ENCODE results near the gene TMA7. TPM values are rescaled to one million over a fixed set of nuclear protein-coding genes. Genes with fewer than 3 reads are reported as not detected.
A peak's percentile ranks its signal among the peaks of the same experiment; 100 is the strongest.

The TMA7 gene
- total and polyA plus RNA-seq, 9 of the 15 experiments (the other 6 are each of a cell fraction or from before 2014, with no cell fraction given) = 209 to 1,003 (median 486) TPM

DNA sequence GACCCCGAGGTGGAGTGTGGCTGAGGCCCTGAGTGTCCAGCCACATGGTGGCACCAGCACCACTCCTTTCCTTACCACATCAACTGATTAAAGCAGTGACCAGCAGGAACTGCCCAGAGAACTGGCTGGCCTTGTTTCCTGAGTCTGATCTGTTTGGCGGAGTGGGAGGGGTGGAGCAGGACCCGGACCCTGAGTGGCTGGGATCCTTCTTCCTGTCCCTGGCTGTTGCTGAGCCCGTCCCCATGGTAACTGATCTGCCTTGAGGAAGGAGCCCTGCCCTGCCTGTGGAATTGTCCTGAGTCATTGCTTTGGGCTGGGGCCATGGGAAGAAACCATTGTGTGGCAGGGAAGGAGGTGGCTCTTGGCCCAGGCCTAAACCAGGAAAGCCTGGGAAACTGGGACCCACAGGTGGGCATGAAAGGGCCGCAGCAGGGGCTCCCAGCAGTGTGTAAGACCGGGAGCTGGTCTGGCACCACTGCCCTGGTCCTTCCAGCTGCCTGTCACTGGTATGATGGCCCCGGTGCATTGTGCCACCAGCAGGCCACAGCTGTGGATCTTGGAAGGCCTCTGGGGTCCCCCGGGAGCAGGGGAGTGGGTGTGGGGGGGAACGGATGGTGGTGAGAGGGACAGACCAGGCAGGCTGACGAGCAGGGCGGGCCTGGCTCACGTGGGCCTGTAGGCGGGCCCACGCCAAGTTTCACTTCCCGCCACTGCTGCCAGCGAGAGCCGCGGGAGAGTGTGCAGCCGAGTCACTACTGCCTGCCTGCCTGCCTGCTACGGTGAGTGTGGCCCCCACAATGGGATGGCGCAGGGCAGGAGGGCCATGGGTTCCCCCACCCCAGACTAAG lies 25.7 kb downstream of the TMA7 start (continued):
- TF ChIP-seq DDX20 (tag; IDR thresholded peaks at IDR 0.05; ENCODE audit: low read depth) (no peak), MEIS2 (IDR thresholded peaks at IDR 0.05; ENCODE audit: partially characterized antibody) (no peak), ARNT (IDR thresholded peaks at IDR 0.05) (no peak), TRIM28 (IDR thresholded peaks at IDR 0.05) (no peak), NFATC3 (IDR thresholded peaks at IDR 0.05) (no peak), MEF2D (tag; conservative IDR thresholded peaks at IDR 0.05; ENCODE audit: low read depth) (no peak), ZKSCAN3 (CRISPR knock-in tag; IDR thresholded peaks at IDR 0.05) (no peak), CHD4 (IDR thresholded peaks at IDR 0.05; ENCODE audit: insufficient read depth, insufficient replicate concordance, low read depth, low read length, poor library complexity, severe bottlenecking) (no peak), HINFP (tag; conservative IDR thresholded peaks at IDR 0.05; ENCODE audit: low read depth) (no peak), ATF2 (CRISPR knock-in tag; IDR thresholded peaks at IDR 0.05) (no peak), CEBPB (tag; IDR thresholded peaks at IDR 0.05) (no peak), MCM5 (IDR thresholded peaks at IDR 0.05; ENCODE audit: low read depth) (no peak), SIN3B (IDR thresholded peaks at IDR 0.05; ENCODE audit: low read depth) (no peak), TCF7L2 (IDR thresholded peaks at IDR 0.05; ENCODE audit: low read depth, low read length) (0 out of 2 replicates have a peak, but pooled peaks have one; percentile 49), ATF1 (CRISPR knock-in tag; IDR thresholded peaks at IDR 0.05) (no peak), ATF1 (tag; IDR thresholded peaks at IDR 0.05) (no peak), FOXK1 (CRISPR knock-in tag; IDR thresholded peaks at IDR 0.05; ENCODE audit: borderline replicate concordance) (no peak), MCM2 (IDR thresholded peaks at IDR 0.05; ENCODE audit: low read depth) (no peak), BCL6 (CRISPR knock-in tag; IDR thresholded peaks at IDR 0.05) (no peak), RB1 (IDR thresholded peaks at IDR 0.05; ENCODE audit: low read depth) (no peak)
- TF ChIP-seq, protein P1, sequence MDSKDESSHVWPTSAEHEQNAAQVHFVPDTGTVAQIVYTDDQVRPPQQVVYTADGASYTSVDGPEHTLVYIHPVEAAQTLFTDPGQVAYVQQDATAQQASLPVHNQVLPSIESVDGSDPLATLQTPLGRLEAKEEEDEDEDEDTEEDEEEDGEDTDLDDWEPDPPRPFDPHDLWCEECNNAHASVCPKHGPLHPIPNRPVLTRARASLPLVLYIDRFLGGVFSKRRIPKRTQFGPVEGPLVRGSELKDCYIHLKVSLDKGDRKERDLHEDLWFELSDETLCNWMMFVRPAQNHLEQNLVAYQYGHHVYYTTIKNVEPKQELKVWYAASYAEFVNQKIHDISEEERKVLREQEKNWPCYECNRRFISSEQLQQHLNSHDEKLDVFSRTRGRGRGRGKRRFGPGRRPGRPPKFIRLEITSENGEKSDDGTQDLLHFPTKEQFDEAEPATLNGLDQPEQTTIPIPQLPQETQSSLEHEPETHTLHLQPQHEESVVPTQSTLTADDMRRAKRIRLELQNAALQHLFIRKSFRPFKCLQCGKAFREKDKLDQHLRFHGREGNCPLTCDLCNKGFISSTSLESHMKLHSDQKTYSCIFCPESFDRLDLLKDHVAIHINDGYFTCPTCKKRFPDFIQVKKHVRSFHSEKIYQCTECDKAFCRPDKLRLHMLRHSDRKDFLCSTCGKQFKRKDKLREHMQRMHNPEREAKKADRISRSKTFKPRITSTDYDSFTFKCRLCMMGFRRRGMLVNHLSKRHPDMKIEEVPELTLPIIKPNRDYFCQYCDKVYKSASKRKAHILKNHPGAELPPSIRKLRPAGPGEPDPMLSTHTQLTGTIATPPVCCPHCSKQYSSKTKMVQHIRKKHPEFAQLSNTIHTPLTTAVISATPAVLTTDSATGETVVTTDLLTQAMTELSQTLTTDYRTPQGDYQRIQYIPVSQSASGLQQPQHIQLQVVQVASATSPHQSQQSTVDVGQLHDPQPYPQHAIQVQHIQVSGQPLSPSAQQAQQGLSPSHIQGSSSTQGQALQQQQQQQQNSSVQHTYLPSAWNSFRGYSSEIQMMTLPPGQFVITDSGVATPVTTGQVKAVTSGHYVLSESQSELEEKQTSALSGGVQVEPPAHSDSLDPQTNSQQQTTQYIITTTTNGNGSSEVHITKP (IDR thresholded peaks at IDR 0.05; ENCODE audit: partially characterized antibody) = peak; percentile 98

Data from K562 (cell line).